ES-I3 (cell line): ENCODE measurements around the gene RARG.
"Not testable (repeated sequence)": the region's sequence is repeated elsewhere in the genome, so short reads cannot be mapped to it uniquely, and the experiment has no call there.

Experiments used
- H3K36me3 ChIP-seq: 2 replicates; pipeline ENCODE4 v1.6.1; 2013; ENCODE audit warnings: mild to moderate bottlenecking, low read length, control low read depth, moderate library complexity; ENCODE audit not compliant: insufficient read depth
- H3K4me1 ChIP-seq: 2 replicates; pipeline ENCODE4 v1.6.1; 2013; ENCODE audit warnings: mild to moderate bottlenecking, control low read depth, low read length; ENCODE audit not compliant: insufficient read depth
- H3K9ac ChIP-seq: 2 replicates; pipeline ENCODE4 v1.6.1; 2013; ENCODE audit warnings: low read depth, mild to moderate bottlenecking, low read length, moderate library complexity
- H3K9me3 ChIP-seq: 2 replicates; pipeline ENCODE4 v1.6.1; 2013; ENCODE audit warnings: mild to moderate bottlenecking, low read length, moderate library complexity; ENCODE audit not compliant: control insufficient read depth, insufficient read depth

Gene RARG

DNA sequence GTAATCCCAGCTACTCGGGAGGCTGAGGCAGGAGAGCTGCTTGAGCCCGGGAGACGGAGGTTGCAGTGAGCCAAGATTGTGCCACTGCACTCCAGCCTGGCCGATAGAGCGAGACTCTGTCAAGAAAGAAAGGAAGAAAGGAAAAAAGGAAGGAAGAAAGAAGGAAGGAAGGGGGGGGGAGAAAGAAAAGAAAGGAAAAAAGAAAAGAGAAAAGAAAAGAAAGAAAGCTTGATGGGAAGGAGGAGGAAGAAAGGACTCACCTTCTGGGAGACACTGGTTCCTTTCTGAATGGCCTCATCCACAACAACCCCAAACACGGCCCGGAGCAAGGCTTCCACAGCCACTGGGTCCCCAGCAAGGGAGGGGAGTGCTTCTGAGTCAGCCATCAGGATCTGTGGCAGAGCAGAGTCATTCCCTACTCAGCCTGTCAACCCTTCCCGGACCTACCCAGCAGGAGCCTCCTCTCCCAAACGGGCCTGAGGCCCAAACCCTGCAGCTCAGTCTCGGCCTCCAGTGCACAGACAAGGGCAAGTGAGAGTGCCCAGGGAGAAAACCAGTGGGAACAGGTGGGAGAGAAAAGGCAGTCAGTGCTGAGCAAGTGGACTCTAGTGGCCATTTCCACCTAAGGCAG lies 58.8 kb downstream of the RARG start:
- Histone ChIP-seq H3K4me1 (peaks cover 11% of the 10 kb centered on the region; the same call in 1 of the 2 replicates), H3K9me3 (no peaks in the 10 kb centered on the region), H3K9ac (no peak overlapping the region), H3K36me3 (no peaks in the 10 kb centered on the region)

DNA sequence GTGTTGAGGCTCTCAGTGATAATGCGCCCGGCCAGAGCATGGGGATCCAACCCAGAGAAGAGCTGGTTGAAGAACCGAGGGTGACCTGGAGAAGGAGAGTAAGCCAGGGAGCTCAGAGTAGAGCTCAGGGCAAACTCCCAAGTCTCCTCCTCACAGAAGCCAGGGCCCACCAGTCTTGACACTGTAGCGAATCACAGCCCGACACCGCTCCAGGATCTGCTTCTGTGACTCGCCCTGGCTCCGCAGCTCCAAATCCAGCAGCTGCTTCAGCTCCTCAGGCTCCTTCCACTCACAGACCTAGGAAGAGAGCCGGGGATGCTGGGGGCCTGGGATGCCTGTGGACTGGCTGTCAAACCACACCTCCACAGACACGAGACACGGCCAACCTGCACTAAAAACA lies 59.7 kb downstream of the RARG start:
- Histone ChIP-seq H3K9ac (no peak overlapping the region), H3K36me3 (no peaks in the 10 kb centered on the region), H3K9me3 (no peaks in the 10 kb centered on the region), H3K4me1 (peaks cover 11% of the 10 kb centered on the region; the same call in 1 of the 2 replicates)

DNA sequence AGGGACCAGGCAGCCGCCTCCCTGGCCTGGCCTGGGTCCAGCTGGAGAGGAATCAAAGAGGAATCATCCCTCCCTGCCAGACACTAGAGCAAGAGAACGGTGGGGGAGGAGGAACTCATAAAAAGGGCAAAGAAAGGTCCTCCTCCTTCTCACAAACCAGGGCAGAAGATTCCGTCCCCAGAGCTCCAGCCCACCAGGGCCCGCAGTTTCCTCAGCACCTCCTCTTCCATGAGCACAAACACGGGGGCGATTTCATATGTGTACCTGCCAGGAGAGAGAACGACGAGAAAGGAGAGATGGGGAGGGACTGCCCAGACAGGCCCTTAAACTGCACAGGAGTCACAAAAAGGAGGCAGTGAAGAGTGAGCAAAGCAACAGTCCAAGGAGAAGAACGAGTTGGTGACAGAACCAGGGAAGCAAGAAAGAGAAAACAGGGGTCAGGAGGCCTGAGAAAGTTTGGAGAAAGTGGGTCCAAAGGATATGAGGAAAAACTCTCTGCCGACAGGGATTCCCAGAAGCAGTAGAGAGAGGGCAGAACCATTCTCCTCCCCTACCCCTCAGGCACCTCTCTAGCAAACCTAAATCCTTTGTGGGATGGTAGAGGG lies 60.2 kb downstream of the RARG start:
- Histone ChIP-seq H3K9me3 (no peaks in the 10 kb centered on the region; the same call in 1 of the 2 replicates), H3K36me3 (no peaks in the 10 kb centered on the region), H3K4me1 (peaks cover 11% of the 10 kb centered on the region; the same call in 1 of the 2 replicates), H3K9ac (no peak overlapping the region)

DNA sequence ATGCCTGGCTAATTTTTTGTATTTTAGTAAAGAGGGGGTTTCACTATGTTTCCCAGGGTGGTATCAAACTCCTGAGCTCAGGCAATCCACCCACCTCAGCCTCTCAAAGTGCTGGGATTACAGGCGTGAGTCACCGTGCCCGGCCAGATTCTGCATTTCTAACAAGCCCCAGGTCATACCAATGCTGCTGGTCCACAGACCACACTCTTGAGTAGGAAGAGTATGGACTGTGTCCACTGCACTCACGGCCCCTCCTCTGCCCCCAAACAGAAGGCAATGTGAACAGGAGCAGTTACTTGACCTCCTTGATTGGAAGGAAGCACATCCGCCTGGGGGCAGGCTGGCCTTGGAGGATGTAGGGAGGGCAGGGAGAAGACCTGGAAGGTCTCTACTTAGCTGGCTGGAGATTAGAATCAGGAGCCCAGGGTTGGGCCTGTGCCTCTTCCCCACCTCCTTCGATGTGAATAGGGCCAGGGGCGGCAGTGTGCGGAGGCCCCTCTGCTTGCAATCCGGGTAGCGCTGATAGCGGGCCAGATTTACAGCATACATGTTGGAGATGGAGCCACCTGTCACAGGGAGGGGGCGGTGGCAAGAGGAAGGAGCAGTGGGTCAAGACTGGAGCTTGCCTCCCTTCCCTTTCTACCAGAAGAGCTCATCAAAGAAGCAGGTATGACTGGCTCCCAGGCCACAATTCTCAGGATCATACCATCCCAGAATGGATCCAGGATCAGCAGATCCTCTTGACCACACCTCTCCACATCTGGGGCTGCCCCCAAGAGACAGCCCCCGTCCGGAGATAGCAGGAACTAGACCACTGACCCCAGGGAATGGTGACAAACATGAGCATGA lies 60.9 kb downstream of the RARG start:
- H3K9ac ChIP-seq = no peak overlapping the region
- H3K36me3 ChIP-seq = no peaks in the 10 kb centered on the region
- no peaks in the 10 kb centered on the region; the same call in 1 of the 2 replicates for H3K9me3 ChIP-seq
- H3K4me1 ChIP-seq = peaks cover 11% of the 10 kb centered on the region; the same call in 1 of the 2 replicates

DNA sequence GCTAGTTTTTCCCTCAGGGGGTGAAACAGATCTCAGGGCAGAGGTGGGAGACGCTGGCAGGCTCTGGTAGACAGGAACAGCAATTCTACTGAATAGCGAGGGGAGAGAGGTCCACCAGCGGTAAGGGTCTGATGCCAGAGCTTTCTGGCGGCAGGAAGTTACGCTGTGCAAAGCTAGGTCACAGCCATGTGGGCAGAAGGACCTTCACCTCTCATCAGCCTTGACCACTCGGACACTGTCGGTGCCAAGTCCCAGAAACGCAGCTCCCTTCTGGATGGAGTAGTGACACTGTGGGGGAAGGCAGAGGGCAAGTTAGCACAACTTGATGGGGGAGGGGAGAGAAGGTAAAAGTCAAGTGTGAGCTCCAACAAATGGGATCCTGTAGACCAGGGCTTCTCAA lies 61.8 kb downstream of the RARG start:
- Histone ChIP-seq H3K4me1 (peaks cover 7% of the 10 kb centered on the region; the same call in 1 of the 2 replicates), H3K9me3 (no peaks in the 10 kb centered on the region; the same call in 1 of the 2 replicates), H3K9ac (no peak overlapping the region), H3K36me3 (no peaks in the 10 kb centered on the region)

DNA sequence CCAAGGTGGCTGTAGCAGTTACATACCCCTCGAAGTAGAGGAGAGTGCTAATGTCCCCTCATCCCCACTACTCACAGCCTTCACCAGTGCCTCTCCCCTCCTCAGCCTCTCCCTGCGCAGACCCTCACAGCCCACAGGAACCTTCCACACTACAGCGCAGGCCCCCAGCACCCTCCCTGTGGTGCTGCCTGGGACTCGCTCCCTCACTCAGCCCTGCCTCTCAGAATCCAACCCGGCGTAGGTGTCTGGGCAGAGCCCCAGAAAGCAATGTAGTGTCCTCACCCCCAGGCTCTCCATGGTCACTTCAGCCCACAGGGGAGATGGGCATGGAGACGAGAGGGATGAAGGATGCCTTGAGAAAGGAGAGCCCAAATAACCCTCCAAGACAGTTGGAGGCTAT lies 62.4 kb downstream of the RARG start:
- no peak overlapping the region for H3K9ac ChIP-seq
- H3K9me3 ChIP-seq = no peaks in the 10 kb centered on the region; the same call in 1 of the 2 replicates
- H3K36me3 ChIP-seq = no peaks in the 10 kb centered on the region
- peaks cover 6% of the 10 kb centered on the region; the same call in 1 of the 2 replicates for H3K4me1 ChIP-seq

DNA sequence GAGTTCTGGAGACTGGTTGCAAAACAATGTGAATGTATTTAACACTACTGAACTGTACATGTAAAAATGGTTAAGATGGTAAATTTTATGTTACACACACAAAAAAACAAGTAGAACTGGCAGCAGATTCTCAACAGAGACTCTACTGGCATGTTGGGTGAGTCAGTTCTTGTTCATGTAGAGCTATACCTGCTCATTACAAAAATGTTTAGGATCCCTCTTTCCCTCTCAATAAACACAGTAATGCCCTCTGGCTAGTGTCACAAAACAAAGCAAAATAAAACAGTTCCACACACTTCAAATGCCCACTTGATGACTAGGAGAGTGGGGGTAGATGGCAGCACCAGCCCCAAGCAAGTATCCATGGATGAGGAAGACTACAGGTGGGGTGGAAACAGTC lies 65.2 kb downstream of the RARG start:
- H3K36me3 ChIP-seq = no peaks in the 10 kb centered on the region
- H3K9me3 ChIP-seq = no peaks in the 10 kb centered on the region; the same call in 1 of the 2 replicates
- no peak overlapping the region for H3K9ac ChIP-seq
- H3K4me1 ChIP-seq = peaks cover 6% of the 10 kb centered on the region; the same call in 1 of the 2 replicates

DNA sequence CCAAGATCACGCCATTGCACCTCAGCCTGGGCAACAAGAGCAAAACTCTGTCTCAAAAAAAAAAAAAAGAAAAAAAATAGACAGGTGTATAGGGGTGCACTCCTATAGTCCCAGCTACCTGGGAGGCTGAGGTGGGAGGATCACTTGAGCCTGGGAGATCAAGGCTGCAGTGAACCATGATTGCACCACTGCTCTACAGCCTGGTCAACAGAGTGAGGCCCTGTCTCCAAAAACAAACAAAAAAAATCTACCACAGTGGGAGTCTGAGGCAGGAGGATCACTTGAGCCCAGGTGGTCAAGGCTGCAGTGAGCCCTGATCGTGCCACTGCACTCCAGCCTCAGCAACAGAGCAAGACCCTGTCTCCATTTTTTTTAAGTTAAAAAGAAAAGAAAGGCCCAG lies 69.0 kb downstream of the RARG start:
- H3K36me3 ChIP-seq, H3K9me3 ChIP-seq, H3K9ac ChIP-seq, H3K4me1 ChIP-seq: not testable (repeated sequence)

DNA sequence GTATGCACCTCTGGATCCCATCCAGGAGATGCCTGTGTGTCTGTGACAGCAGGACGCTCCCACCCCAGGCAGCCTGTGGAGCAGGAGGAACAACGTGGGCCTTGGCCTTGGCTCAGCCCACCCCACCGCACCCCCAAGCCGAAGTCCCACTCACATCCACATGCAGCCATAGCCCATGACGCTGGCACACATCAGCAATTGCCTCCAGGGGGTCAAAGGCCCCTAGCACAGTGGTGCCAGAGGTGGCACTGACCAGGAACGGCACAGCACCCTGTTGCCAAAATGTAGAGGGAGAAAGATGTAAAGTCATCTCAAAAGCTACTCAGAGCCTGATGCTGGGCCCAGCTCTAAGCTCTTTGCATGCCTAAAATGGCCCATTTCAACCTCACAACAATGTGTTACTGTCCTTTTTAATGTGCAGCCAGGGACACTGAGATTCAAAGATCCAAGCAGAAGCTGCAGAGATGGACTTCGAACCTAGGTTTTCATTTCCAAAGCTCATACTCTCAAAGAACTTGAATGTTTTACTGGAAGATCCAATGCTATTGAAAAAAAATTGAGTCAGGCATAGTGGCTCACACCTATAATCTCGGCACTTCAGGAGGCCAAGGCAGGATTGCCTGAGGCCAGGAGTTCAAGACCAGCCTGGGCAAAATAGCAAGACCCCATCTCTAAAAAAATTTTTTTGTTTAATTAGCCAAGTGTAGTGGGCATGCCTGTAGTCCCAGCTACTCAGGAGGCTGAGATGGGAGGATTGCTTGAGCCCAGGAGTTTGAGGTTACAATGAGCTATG lies 70.7 kb downstream of the RARG start:
- Histone ChIP-seq H3K9me3 (no peaks in the 10 kb centered on the region), H3K9ac (no peak overlapping the region), H3K36me3 (no peaks in the 10 kb centered on the region), H3K4me1 (no peaks in the 10 kb centered on the region)

DNA sequence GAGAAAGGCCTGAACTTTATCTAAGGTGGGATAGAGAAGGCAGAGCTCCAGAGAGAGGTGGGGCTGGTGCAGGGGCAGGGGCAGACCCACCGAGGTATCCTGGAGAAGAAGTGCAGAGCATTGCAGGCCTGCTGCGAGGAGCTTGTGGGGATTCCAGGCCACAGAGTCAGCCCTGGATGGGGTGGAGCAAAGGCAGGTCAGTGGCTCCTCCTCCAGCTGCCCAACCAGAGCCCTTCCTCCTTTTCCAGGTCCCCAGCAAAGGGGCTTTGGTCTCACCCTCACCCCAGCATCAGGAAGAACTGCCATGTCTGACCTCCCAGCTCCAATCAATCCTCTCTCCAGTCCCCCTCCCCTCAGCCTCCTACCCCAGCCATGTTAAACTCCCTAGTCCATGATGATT lies 71.3 kb downstream of the RARG start:
- H3K9me3 ChIP-seq = no peaks in the 10 kb centered on the region
- H3K9ac ChIP-seq = no peak overlapping the region
- no peaks in the 10 kb centered on the region for H3K4me1 ChIP-seq
- no peaks in the 10 kb centered on the region for H3K36me3 ChIP-seq
